Lung (tissue), 12 donors: Measurements from ENCODE around the gene LYAR. TPM values are rescaled to one million over a fixed set of nuclear protein-coding genes. Genes with fewer than 3 reads are reported as not detected.

Experiments used
- ATAC-seq: fragments of 200-7000 bp; cut with Tn5 transposase; one replicate; pipeline ENCODE4 v1.9.1; 2020; ENCODE audit warnings: moderate number of reproducible peaks; ENCODE audit not compliant: insufficient read depth, low FRiP score
- DNase-seq, 3 donors: peaks; one replicate each; pipeline ENCODE4 v3.0.0-alpha.2; 2013 to 2017
- H3K27ac ChIP-seq, 2 donors: one replicate each; pipeline ENCODE4 v1.5.1; 2013; ENCODE audit warnings: mild to moderate bottlenecking in 2 of 2, moderate library complexity in 2 of 2, control low read depth in 1 of 2, inconsistent platforms in 1 of 2, low read depth in 1 of 2, low read length in 1 of 2
- H3K27me3 ChIP-seq, 3 donors: one replicate each; pipeline ENCODE4 v1.5.1; 2013; ENCODE audit warnings: low read length in 2 of 3; ENCODE audit not compliant: control insufficient read depth in 3 of 3, insufficient read depth in 3 of 3
- H3K36me3 ChIP-seq, 4 donors: one replicate each; pipeline ENCODE4 v1.5.1; 2013; ENCODE audit warnings: low read length in 4 of 4, mild to moderate bottlenecking in 1 of 4, moderate library complexity in 1 of 4; ENCODE audit not compliant: control insufficient read depth in 4 of 4, insufficient read depth in 4 of 4
- H3K4me1 ChIP-seq, 5 donors: one replicate each; pipeline ENCODE4 v1.5.1; 2013; ENCODE audit warnings: low read length in 5 of 5, mild to moderate bottlenecking in 2 of 5, moderate library complexity in 1 of 5; ENCODE audit not compliant: control insufficient read depth in 5 of 5, insufficient read depth in 5 of 5
- H3K4me3 ChIP-seq: one replicate; pipeline ENCODE4 v1.5.1; 2013; ENCODE audit warnings: mild to moderate bottlenecking, control low read depth, moderate library complexity
- H3K9ac ChIP-seq, 2 donors: one replicate each; pipeline ENCODE4 v1.5.1; 2013; ENCODE audit warnings: low read length in 2 of 2, control low read depth in 1 of 2; ENCODE audit not compliant: insufficient read depth in 1 of 2
- H3K9me3 ChIP-seq, 4 donors: one replicate each; pipeline ENCODE4 v1.5.1; 2013; ENCODE audit warnings: low read length in 3 of 4, mild to moderate bottlenecking in 1 of 4, moderate library complexity in 1 of 4; ENCODE audit not compliant: control insufficient read depth in 4 of 4, insufficient read depth in 3 of 4
- CTCF ChIP-seq: IDR thresholded peaks from 2 replicates; pipeline ENCODE4 v1.5.1; 2012; ENCODE audit warnings: mild to moderate bottlenecking; ENCODE audit errors: control extremely low read depth, extremely low read depth
- WGBS, 2 donors: extraction: QIAGEN DNeasy Blood & Tissue Kit; methylation state at CpG; one replicate each; pipeline ENCODE4 v1.1.7; 2013; 5-methylcytosine and 5-hydroxymethylcytosine counted together
- polyA plus RNA-seq, 2 donors: library from polyadenylated mRNA; stranded (reverse); fragments of 200-250 nt; gene quantifications; one replicate each; pipeline ENCODE4 v1.2.1, GENCODE V29; 2013
- total RNA-seq, 2 donors: library from RNA; depleted of rRNA in 1 of 2; stranded (reverse); fragments of >200 nt in 1 of 2; gene quantifications; one replicate each; pipeline ENCODE4 v1.2.1, GENCODE V29; 2014 to 2021
- donor health status: control.
- donor health status: control.
- donor health status: Bipolar disorder and iron deficiency.
- donor health status: healthy.
- donor health status: DM: yes; HTN: yes; CAD: no.

LYAR gene
- total and polyA plus RNA-seq, 4 donors: 9.3 to 19.5 (median 14.4) TPM

GRCh38 chr4:4321951-4322688 lies 32.2 kb upstream of the LYAR start:
- H3K27me3 ChIP-seq: no peaks in the 10 kb centered on the region
- no peak for TF ChIP-seq CTCF
- H3K4me1 ChIP-seq: no peaks in the 10 kb centered on the region
- no peaks in the 10 kb centered on the region for H3K9me3 ChIP-seq
- no peak for ATAC-seq
- no peak overlapping the region for H3K27ac ChIP-seq
- H3K4me3 ChIP-seq: no peak overlapping the region
- H3K9ac ChIP-seq: no peak overlapping the region
- DNase-seq: no peak
- 75 to 80% methylated on average over 18 of the region's 18 CpGs for WGBS, 2 donors
- H3K36me3 ChIP-seq: peaks cover 0 to 24% (median 5%) of the 10 kb centered on the region in 4 donors

- Histone ChIP-seq H3K36me3 (peaks cover 0 to 32% (median 7%) of the 10 kb centered on the region in 4 donors), H3K9ac (no peak overlapping the region), H3K4me3 (no peak overlapping the region), H3K27me3 (no peaks in the 10 kb centered on the region), H3K9me3 (no peaks in the 10 kb centered on the region), H3K27ac (no peak overlapping the region), H3K4me1 (no peaks in the 10 kb centered on the region)
- DNase-seq (no peak), ATAC-seq (no peak)
- 92 to 96% methylated on average over 26 of the region's 26 CpGs for WGBS, 2 donors
- TF ChIP-seq CTCF: no peak
Measured at GRCh38 chr4:4320951-4321714, 31.2 kb upstream of the LYAR start.

- no peak overlapping the region for H3K27ac ChIP-seq
- no peaks in the 10 kb centered on the region for H3K27me3 ChIP-seq
- no peak overlapping the region for H3K4me3 ChIP-seq
- H3K4me1 ChIP-seq: no peaks in the 10 kb centered on the region
- DNase-seq: no peak
- no peaks in the 10 kb centered on the region for H3K9me3 ChIP-seq
- 97 to 98% methylated on average over 15 of the region's 15 CpGs for WGBS, 2 donors
- ATAC-seq: no peak
- H3K9ac ChIP-seq: no peak overlapping the region
- TF ChIP-seq CTCF: no peak
- peaks cover 3 to 37% (median 9%) of the 10 kb centered on the region in 4 donors for H3K36me3 ChIP-seq
Measured at GRCh38 chr4:4320528-4320927, 30.6 kb upstream of the LYAR start.
